Fibroblast of mammary gland (primary cell): ENCODE measurements around the gene CHAD.
"Not testable (repeated sequence)": the region's sequence is repeated elsewhere in the genome, so short reads cannot be mapped to it uniquely, and the experiment has no call there.

Source experiments
- DNase-seq: peaks from one replicate; pipeline ENCODE4 v3.0.0-alpha.2; 2010; ENCODE audit warnings: low read depth
- H3K4me3 ChIP-seq: 2 replicates; pipeline ENCODE4 v1.5.1; 2011; ENCODE audit warnings: low read depth, mild to moderate bottlenecking, low read length, moderate library complexity; ENCODE audit not compliant: control insufficient read depth
- TF ChIP-seq, protein P1 (sequence below): conservative IDR thresholded peaks from 2 replicates; pipeline ENCODE4 v1.5.1; 2011; ENCODE audit warnings: low read depth, low read length, inconsistent platforms; ENCODE audit not compliant: control insufficient read depth, insufficient read depth

CHAD gene

DNA sequence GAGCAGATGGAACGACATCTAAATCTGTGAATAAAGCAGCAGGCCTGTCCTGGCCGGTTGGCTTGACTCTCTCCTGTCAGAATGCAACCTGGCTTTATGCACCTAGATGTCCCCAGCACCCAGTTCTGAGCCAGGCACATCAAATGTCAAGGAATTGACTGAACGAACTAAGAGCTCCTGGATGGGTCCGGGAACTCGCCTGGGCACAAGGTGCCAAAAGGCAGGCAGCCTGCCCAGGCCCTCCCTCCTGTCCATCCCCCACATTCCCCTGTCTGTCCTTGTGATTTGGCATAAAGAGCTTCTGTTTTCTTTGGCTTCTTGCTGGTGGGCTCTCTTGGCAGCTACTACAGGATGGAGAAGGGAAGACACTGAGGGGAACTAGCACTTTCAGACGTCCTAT, 5.8 kb upstream of the CHAD start:
- DNase-seq: no peak
- H3K4me3 ChIP-seq: no peak overlapping the region
- TF ChIP-seq, protein P1, sequence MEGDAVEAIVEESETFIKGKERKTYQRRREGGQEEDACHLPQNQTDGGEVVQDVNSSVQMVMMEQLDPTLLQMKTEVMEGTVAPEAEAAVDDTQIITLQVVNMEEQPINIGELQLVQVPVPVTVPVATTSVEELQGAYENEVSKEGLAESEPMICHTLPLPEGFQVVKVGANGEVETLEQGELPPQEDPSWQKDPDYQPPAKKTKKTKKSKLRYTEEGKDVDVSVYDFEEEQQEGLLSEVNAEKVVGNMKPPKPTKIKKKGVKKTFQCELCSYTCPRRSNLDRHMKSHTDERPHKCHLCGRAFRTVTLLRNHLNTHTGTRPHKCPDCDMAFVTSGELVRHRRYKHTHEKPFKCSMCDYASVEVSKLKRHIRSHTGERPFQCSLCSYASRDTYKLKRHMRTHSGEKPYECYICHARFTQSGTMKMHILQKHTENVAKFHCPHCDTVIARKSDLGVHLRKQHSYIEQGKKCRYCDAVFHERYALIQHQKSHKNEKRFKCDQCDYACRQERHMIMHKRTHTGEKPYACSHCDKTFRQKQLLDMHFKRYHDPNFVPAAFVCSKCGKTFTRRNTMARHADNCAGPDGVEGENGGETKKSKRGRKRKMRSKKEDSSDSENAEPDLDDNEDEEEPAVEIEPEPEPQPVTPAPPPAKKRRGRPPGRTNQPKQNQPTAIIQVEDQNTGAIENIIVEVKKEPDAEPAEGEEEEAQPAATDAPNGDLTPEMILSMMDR: no peak

DNA sequence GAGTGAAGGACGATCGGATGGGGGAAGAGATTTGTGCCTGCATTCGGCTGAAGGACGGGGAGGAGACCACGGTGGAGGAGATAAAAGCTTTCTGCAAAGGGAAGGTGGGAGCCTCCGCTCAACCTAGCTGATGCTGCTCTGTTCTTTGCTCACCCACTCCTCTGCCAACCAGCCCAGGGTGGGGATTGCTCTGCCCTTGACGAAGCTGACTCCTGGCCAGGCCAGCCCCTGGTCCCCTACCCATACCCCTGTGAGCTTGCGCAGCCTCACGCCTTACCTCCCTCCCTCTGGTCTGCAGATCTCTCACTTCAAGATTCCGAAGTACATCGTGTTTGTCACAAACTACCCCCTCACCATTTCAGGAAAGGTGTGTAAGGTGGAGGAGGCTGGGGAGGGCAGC, 5.2 kb upstream of the CHAD start:
- no peak for DNase-seq
- TF ChIP-seq, protein P1: no peak
- H3K4me3 ChIP-seq: no peak overlapping the region

DNA sequence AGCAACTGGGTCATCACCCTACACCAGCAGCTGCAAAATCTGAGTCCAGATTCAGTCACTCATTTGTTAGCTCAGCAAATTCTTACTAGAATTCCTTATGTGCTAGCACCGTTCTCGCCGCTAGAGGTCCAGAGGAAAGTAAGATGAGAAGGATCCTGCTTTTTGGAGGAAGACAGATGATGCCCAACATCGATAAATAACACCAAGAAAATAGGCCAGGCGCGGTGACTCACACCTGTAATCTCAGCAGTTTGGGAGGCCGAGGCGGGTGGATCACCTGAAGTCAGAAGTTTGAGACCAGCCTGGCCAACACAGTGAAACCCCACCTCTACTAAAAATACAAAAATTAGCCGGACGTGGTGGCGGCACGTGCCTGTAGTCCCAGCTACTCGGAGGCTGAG, 4.1 kb upstream of the CHAD start:
- DNase-seq: peak; percentile 32
- TF ChIP-seq, protein P1: peak; percentile 40
- not testable (repeated sequence) for H3K4me3 ChIP-seq

DNA sequence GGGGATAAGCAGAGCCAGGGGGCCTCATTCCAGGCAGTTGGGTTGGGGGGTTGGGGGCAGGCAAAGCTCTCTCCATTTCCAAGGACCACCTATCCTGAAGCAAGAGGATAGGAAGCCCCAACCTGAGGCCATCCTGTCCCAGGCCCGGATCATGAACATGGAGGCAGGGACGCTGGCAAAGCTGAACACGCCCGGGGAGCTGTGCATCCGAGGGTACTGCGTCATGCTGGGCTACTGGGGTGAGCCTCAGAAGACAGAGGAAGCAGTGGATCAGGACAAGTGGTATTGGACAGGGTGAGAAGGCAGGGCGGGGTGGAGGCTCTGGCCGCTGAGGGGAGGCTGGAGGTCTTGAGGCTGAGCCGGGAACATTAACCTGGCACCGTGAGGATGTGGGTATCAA, 3.6 kb upstream of the CHAD start:
- TF ChIP-seq, protein P1: no peak
- DNase-seq: no peak
- H3K4me3 ChIP-seq: no peak overlapping the region

DNA sequence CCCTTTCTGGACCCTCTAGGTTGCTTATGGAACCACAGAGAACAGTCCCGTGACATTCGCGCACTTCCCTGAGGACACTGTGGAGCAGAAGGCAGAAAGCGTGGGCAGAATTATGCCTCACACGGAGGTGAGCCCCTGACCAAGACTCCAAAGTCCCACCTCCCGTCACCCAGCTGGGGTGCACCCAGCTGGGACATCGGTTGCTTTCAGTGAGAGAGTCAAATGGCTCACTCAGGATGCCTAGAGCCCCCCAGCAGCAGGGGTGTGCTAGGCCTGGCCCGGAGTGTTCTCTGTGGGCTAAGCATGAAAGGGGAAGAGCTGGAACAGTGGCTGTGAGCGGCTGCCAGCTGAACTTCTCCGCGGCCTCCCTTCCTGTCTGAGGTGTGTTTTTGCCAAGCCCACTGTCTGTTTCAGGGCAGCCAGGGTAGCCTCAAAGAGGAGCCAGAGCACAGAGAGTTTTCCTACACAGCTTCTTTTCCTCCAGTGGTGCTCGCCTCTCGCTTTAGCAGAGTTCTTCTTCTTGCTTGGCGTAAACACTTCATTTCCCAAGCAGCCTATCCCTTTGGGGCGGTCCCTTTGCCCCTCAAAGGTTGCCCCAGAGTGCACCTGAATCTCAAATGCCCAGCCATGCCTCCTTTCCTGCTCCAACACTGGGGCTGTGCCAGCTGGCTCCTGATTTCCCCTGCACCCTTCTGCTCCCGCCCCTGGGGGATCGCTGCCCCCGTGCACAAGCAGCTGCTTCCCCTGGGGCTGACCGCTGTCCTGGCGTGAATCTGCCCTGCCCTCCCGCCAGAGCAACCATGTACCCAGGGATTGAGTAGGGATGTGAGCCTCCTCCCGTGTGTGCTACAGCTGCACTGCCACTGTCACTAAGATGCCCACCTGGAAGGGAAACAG, 2.6 kb upstream of the CHAD start:
- no peak overlapping the region for H3K4me3 ChIP-seq
- no peak for DNase-seq
- TF ChIP-seq, protein P1: no peak

DNA sequence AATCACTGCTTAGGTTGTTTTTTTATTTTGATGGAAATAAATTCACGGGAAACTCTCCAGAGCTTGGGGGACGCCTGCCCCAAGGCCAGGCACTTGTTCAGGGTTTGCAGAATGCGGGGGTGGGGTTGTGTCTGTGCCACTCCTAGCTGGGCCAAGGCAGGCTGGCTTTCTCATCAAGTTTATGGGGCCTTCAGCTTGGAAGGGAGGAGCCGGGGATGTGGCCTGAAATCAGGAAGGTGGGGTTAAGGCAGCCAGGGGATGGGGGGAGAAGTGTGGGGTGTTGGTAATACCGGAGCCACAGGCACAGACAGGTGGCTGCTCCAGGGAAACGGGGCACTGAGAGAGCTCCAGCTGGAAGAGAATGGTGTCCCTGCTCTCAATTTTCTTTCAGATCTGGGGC, 1.7 kb upstream of the CHAD start:
- no peak for DNase-seq
- TF ChIP-seq, protein P1: no peak
- no peak overlapping the region for H3K4me3 ChIP-seq
